SK-N-SH (cell line): ENCODE results near the gene PICALM.

Source experiments
- CTCF ChIP-seq: fragments of 200-600 bp; sonication (generic); IDR thresholded peaks from 2 replicates; pipeline ENCODE4 v1.6.1; 2017; ENCODE audit warnings: antibody characterized with exemption, mild to moderate bottlenecking, moderate library complexity
- POLR2AphosphoS5 ChIP-seq: IDR thresholded peaks from 2 replicates; pipeline ENCODE4 v1.6.1; 2012; ENCODE audit warnings: low read depth, low read length
- RCOR1 ChIP-seq: fragments of 150-350 bp; IDR thresholded peaks from 2 replicates; pipeline ENCODE4 v1.6.1; 2017; ENCODE audit warnings: antibody characterized with exemption, low read length
- RXRA ChIP-seq: IDR thresholded peaks from 2 replicates; pipeline ENCODE4 v1.4.0; 2012; ENCODE audit warnings: low read depth, mild to moderate bottlenecking, borderline replicate concordance
- TAF1 ChIP-seq: IDR thresholded peaks from 2 replicates; pipeline ENCODE4 v1.6.1; 2012; ENCODE audit warnings: low read depth, mild to moderate bottlenecking, low read length, moderate library complexity, borderline replicate concordance
- TEAD4 ChIP-seq: IDR thresholded peaks from 2 replicates; pipeline ENCODE4 v1.4.0; 2012; ENCODE audit warnings: mild to moderate bottlenecking, borderline replicate concordance; ENCODE audit not compliant: insufficient read depth
- USF2 ChIP-seq: fragments of 150-350 bp; IDR thresholded peaks from 2 replicates; pipeline ENCODE4 v1.6.1; 2017; ENCODE audit warnings: antibody characterized with exemption, low read length, low read depth, borderline replicate concordance

- TF ChIP-seq POLR2AphosphoS5 (no peak), RCOR1 (no peak), CTCF (peak; percentile 74), USF2 (no peak), TAF1 (no peak), TEAD4 (no peak), RXRA (no peak)
Observed at GRCh38 chr11:85941380-85941973, 127.4 kb downstream of the PICALM start.
